GM10248 (cell line): ENCODE data around the gene SORCS3.

Source experiments
- CTCF ChIA-PET: fragments of 300-600 bp; sonication (Branson Sonifier 250); formaldehyde crosslinking; extraction: SDS; loops from one replicate; lab custom pipeline; 2021; ENCODE audit warnings: antibody characterized with exemption; lab: Yijun Ruan, JAX
- POLR2A ChIA-PET: fragments of 350-650 bp; sonication (Branson Sonifier 250); formaldehyde crosslinking; extraction: SDS; loops from one replicate; lab custom pipeline; 2020; ENCODE audit warnings: antibody characterized with exemption; lab: Yijun Ruan, JAX
- DNase-seq: peaks from one replicate; pipeline ENCODE4 v3.0.0; 2012; ENCODE audit errors: extremely low spot score
- TF ChIP-seq, protein P1 (sequence below): IDR thresholded peaks from 2 replicates; pipeline ENCODE4 v1.5.1; 2012; ENCODE audit warnings: mild to moderate bottlenecking, low read depth; ENCODE audit errors: extremely low read depth, missing control alignments, control extremely low read depth

SORCS3 gene

DNA sequence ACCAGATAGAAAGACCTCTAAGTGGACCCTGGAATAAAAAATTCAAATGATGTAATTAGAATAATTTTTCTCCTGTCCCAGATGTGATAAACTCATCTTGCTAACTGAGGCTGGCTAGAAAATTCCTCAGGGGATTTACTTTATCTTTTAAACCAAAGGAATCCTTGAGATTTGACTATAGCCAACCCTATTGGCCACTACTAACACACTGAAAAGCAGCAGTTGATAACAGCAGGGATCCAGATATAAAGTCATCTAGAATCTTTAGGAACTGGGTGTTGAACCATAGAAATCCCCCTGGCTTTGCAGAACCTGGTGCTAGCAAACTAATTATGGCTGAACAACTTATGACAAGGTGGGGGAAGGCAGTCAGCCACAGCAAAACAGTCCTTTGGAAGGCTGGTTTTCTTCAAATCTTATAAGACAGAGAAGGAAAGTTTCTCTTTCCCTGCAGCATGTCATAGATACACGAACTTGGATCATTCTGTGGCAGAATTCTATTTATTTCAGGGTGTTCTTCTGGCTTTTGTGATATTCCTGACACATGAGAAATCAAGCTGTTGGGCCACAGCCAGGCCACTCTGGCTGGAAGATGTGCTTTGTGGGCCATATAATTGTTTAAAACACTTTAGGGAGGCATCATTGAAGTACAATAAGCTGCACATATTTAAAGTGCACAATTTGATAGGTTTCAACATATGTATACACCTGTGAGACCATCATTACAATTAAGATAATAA lies 643.6 kb downstream of the SORCS3 start:
- TF ChIP-seq, protein P1, sequence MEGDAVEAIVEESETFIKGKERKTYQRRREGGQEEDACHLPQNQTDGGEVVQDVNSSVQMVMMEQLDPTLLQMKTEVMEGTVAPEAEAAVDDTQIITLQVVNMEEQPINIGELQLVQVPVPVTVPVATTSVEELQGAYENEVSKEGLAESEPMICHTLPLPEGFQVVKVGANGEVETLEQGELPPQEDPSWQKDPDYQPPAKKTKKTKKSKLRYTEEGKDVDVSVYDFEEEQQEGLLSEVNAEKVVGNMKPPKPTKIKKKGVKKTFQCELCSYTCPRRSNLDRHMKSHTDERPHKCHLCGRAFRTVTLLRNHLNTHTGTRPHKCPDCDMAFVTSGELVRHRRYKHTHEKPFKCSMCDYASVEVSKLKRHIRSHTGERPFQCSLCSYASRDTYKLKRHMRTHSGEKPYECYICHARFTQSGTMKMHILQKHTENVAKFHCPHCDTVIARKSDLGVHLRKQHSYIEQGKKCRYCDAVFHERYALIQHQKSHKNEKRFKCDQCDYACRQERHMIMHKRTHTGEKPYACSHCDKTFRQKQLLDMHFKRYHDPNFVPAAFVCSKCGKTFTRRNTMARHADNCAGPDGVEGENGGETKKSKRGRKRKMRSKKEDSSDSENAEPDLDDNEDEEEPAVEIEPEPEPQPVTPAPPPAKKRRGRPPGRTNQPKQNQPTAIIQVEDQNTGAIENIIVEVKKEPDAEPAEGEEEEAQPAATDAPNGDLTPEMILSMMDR = no peak
- ChIA-PET POLR2A (no interaction called here), CTCF (no interaction called here)
- DNase-seq = no peak

DNA sequence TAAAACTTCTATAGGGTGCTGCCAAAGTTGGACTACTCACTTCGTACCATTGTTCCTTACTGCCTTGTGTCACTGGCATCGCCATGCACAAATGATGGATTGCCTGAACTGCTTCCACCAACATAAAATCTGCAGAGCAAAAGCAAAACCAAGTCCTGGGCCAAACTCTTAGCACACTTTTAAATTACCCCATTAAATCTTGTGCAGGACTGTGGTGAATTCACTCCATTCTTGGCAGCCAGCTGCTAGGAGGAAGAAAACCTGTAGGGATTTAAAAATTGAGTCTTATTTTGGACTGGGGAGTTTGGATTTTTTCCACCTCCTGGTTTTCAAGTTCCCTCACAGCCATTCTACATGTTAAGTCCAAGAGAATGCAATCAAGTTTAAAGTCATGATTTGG lies 646.9 kb downstream of the SORCS3 start:
- ChIA-PET CTCF (no interaction called here), POLR2A (no interaction called here)
- TF ChIP-seq, protein P1 = no peak
- DNase-seq = no peak

DNA sequence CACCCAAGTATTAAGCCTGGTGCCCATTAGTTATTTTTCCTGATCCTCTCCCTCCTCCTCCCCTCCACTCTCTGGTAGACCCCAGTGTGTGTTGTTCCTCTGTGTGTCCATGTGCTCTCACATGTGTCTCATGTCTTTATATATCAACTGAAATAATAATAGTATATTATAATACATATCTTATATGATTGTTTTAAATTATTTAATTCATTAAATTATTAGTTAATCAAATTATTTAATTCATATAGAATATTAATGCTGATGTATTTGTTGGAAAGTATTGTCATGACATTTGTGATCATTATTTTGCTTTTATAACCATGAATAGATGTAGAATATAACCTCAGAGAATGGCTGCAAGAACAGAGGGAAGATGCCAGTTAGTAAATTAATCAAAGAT lies 647.5 kb downstream of the SORCS3 start:
- POLR2A ChIA-PET = no interaction called here
- CTCF ChIA-PET = no interaction called here
- TF ChIP-seq, protein P1 = no peak
- DNase-seq = no peak

DNA sequence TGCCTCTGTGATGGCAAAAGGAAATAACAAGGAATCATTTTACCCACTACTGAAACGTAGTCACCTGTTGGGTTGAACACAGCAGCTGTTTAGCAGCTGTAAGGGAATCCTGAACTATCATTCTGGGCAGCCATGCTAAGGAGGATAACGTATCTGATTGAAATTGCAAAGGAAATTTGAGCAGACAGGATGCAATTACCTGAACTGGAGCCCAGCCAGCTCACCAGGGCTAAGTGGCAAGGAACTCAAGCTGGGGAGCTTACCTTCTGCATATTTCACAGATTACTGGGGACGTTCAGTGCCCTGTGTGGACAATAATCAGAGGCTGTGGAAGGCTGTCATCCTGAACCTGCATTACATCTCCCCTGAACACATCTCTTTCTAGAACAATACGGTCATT lies 650.5 kb downstream of the SORCS3 start:
- TF ChIP-seq, protein P1 = no peak
- ChIA-PET CTCF (interaction anchor here (1.5 to 1.6 kb wide), 2 partner anchors 9 to 12 kb away, joined by 4 to 6 read pairs; no protein-coding TSS in a partner anchor), POLR2A (no interaction called here)
- no peak for DNase-seq

DNA sequence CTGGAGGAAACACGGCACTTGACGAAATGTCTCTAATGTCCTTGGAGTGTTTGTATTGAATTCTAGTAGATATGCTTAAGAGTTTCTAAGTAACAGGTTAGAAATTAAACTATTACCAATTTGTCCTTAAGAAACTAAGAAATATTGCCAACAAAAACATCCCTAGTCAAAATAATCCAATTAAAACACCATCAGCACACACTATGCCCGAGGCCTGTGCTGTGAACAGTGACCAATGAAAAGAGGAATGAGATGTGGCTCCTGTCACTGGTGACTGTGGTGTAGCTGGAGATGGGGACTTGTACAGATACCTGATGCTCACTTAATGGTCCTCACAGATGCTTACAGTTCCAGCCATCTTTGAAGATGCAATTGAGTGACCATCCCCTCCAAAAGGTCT lies 651.1 kb downstream of the SORCS3 start:
- ChIA-PET CTCF (interaction anchor here (1.1 kb wide), 1 partner anchor 16 kb away, joined by 3 read pairs; no protein-coding TSS in a partner anchor), POLR2A (no interaction called here)
- TF ChIP-seq, protein P1 = no peak
- no peak for DNase-seq
